PC-3 (cell line): ENCODE results near the gene SEMA5A.

Source experiments
- EZH2 ChIP-seq: fragments of 300-600 bp; sonication (generic); IDR thresholded peaks from one replicate; pipeline ENCODE4 v1.6.1; 2017; ENCODE audit warnings: antibody characterized with exemption, mild to moderate bottlenecking, low read length; ENCODE audit not compliant: unreplicated experiment
- EZH2phosphoT487 ChIP-seq: fragments of 300-600 bp; sonication (generic); IDR thresholded peaks from 2 replicates; pipeline ENCODE4 v1.6.1; 2018; ENCODE audit warnings: mild to moderate bottlenecking, antibody characterized with exemption, low read length, borderline replicate concordance
- TF ChIP-seq, protein P1 (sequence below): fragments of 300-600 bp; sonication (generic); conservative IDR thresholded peaks from 2 replicates; pipeline ENCODE4 v1.5.1; 2017; ENCODE audit warnings: antibody characterized with exemption, low read depth, mild to moderate bottlenecking, low read length

DNA sequence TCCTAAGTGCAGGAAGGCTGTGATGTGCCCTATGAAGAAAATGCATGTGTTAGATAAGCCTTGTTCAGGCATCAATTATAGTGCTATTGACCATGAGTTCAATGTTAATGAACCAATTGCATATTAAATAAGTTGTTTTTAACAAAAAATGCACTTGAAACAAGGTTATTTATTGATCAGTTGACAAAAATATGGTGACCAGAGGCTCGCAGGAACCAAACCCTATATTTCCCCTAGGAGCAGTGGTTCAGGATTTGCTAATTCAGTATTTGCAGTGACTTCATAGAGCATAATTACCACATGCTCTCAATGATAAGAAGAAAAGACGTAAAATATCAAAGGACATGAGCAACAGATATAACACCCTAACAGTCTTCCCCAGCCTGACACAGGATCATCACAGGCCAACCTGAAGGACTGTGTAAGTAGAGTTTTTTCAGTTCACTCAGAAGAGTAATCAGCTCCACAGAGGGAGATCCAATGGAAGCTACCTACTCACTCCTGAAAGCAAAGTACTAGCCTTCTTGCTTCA is 92.3 kb downstream of the SEMA5A start:
- TF ChIP-seq, protein P1, sequence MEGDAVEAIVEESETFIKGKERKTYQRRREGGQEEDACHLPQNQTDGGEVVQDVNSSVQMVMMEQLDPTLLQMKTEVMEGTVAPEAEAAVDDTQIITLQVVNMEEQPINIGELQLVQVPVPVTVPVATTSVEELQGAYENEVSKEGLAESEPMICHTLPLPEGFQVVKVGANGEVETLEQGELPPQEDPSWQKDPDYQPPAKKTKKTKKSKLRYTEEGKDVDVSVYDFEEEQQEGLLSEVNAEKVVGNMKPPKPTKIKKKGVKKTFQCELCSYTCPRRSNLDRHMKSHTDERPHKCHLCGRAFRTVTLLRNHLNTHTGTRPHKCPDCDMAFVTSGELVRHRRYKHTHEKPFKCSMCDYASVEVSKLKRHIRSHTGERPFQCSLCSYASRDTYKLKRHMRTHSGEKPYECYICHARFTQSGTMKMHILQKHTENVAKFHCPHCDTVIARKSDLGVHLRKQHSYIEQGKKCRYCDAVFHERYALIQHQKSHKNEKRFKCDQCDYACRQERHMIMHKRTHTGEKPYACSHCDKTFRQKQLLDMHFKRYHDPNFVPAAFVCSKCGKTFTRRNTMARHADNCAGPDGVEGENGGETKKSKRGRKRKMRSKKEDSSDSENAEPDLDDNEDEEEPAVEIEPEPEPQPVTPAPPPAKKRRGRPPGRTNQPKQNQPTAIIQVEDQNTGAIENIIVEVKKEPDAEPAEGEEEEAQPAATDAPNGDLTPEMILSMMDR = no peak
- TF ChIP-seq EZH2 = no peak
- TF ChIP-seq EZH2phosphoT487 = no peak
